NCI-H2227 (cell line): ENCODE data around the gene DNAJC17.
A peak's percentile ranks its signal among the peaks of the same experiment; 100 is the strongest.

Source experiments
- DNase-seq: peaks from one replicate; lab custom pipeline; 2025; ENCODE audit not compliant: unreplicated experiment; lab: John Stamatoyannopoulos, UW

Gene DNAJC17

DNA sequence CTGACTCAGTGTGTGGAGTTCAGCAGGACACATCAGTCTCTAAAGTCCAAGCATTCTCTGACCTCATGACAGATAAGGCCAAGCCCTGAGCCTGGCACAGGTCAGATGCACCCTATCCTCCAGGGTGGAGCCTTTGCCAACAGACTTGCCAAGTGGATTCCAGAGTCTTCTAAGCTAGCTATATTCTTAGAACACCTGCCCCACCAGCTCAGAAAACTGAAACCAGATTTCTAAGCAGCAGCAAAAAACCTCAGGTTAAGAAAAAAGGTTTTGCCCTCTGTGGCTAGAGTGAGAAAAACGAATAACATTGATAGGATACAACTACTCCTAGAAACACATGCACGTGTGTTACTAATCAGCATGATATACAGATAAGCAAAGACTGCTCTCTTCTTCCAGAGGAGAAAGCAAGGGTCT lies 63.8 kb downstream of the DNAJC17 start:
- DNase-seq, result no peak

DNA sequence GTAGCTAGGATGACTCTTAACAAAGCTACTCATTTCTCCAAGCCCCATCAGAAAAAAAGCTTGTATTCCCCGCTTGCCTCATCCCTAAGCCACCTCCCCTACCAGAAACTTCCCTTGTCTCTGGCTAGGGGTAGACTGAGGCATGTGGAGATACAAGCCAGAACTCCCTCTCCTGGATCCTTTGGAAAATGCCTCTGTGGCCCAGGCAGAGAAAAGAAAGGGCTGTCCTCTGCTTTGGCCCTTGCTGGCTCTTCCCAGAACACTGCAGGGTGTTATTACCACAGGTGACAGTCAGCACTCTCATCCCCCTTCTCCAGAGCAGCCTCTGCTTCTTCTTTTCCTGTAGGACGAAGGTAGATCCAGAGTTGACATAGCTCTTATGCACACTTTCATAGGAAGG lies 67.4 kb downstream of the DNAJC17 start:
- DNase-seq, result no peak

GRCh38 chr15:40739047-40739446 lies 68.2 kb downstream of the DNAJC17 start:
- DNase-seq, result no peak

GRCh38 chr15:40737048-40737447 lies 70.2 kb downstream of the DNAJC17 start:
- DNase-seq, result no peak

DNA sequence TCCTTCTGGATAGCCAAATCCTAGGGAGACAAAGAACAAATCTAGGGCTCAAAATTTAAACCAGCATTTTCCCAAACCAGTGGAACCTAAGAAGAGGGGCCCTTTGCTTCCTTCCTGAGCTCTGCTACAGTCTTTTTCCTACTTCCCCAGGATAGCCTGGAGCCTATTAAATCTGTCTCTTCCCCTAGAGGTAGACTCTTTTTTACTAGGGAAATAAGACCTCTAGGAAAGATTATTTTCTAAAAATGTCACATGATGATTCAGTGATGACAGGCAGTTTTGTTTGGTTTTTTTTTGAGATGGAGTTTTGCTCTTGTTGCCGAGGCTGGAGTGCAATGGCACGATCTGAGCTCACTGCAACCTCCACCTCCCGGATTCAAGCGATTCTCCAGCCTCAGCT lies 70.7 kb downstream of the DNAJC17 start:
- DNase-seq, result no peak

DNA sequence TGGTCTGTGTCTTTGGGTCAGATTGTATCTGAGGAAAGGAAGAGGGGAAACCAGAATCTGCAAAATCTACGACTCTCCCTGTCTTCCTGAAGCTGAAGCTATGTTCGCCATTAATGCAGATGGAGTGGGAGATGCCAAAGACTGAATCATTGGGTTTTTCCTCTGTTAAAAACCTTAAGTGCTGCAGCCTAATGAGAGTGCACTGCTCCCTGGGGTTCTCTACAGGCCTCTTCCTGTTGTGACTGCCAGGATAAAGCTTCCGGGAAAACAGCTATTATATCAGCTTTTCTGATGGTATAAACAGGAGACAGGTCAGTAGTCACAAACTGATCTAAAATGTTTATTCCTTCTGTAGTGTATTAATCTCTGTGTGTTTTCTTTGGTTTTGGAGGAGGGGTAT lies 76.2 kb downstream of the DNAJC17 start:
- peak; percentile 4 for DNase-seq

DNA sequence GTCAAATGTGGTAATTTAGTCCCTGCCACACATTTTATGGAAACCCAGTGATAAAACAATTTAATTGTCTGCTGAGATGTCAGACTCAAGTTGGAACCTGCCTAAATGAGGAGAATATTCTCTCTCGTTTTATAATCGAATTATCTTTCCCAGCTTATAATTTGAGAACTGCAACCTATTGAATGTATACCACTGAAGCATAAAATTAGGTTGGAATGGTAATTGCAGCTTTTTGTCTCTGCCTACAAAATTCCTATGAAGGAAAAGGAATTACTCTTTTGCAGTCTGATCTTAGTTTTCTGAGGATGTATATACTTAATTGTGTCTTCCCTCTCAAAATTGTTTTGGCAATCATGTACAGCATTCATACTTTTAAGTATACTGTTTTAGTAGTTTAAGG lies 83.4 kb downstream of the DNAJC17 start:
- no peak for DNase-seq

- no peak for DNase-seq
Measured at GRCh38 chr15:40722934-40723333, 84.3 kb downstream of the DNAJC17 start.

DNA sequence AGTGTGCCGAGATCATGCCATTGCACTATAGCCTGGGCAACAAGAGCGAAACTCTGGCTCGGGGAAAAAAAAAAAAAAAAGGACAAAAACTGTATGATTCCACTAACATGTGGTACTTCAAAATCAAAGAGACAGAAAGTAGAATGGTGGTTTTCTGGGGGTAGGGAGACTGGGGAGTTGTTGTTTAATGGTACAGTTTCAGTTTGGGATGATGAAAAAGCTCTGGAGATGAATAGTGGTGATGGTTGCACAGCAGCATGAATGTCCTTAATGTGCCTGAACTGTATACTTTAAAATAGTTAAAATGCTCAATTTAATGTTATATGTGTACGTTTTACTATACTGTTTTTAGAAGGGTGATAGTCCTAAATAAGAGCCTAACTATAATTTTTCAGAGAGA lies 84.9 kb downstream of the DNAJC17 start:
- DNase-seq, result no peak

- DNase-seq, result no peak
Measured at GRCh38 chr15:40721701-40722100, 85.6 kb downstream of the DNAJC17 start.

DNA sequence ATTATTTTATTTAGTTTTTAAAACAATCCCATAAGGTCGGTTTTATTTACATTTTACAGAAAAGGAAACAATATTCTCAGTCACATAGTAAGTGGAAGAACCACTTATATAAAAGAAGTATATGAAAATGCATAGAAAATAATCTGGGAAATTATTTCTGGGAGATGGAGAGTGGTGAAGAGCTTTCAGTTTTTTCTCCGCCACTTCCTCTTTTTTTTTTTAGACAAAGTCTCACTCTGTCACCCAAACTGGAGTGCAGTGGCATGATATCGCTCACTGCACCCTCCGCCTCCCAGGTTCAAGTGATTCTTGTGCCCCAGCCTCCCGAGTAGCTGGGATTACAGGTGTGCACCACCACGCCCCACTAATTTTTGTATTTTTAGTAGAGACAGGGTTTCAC lies 91.1 kb downstream of the DNAJC17 start:
- no peak for DNase-seq
